Measurements from ENCODE around the gene NDE1. TPM values are rescaled to one million over a fixed set of nuclear protein-coding genes. Genes with fewer than 3 reads are reported as not detected.
A peak's percentile ranks its signal among the peaks of the same experiment; 100 is the strongest.

NDE1 gene
- total RNA-seq, 2 experiments from 2014 or later = 107 to 117 TPM

DNA sequence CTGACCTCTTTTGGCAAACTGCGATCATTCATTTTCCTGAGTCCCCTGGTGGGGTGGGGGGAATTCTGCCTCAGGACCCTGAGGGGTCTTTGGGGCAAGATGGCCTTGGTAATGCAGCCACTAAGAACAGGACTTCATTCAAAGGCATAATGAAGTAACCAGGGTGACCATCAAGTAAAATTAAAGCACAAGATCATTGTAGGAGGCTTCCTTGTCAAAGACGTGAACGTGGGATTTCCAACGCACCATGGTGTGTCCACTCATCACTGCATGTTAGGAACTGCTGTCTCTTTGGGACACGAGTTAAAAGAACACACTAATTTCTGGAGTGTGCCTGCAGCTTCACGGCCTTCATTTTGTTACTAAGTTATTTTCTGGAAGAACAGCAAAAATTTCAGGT is 51.3 kb downstream of the NDE1 start:
- ATAC-seq (no peak), DNase-seq (no peak)
- CTCF ChIA-PET = no interaction called here
- Mint-ChIP-seq H3K9me3 (ENCODE audit: low read depth) (no peaks in the 10 kb centered on the region), H3K36me3 (ENCODE audit: low read depth) (peaks cover 42% of the 10 kb centered on the region), H3K27ac (no peak overlapping the region), H3K4me1 (peaks cover 23% of the 10 kb centered on the region), H3K27me3 (no peaks in the 10 kb centered on the region), H3K4me3 (no peak overlapping the region)
- POLR2A ChIA-PET = interaction anchor here (0.6 kb wide), 1 partner anchor 33 kb away, joined by 4 read pairs; no protein-coding TSS in a partner anchor
- intact Hi-C loops (cut with DNase I, micrococcal nuclease) = no loop called here

DNA sequence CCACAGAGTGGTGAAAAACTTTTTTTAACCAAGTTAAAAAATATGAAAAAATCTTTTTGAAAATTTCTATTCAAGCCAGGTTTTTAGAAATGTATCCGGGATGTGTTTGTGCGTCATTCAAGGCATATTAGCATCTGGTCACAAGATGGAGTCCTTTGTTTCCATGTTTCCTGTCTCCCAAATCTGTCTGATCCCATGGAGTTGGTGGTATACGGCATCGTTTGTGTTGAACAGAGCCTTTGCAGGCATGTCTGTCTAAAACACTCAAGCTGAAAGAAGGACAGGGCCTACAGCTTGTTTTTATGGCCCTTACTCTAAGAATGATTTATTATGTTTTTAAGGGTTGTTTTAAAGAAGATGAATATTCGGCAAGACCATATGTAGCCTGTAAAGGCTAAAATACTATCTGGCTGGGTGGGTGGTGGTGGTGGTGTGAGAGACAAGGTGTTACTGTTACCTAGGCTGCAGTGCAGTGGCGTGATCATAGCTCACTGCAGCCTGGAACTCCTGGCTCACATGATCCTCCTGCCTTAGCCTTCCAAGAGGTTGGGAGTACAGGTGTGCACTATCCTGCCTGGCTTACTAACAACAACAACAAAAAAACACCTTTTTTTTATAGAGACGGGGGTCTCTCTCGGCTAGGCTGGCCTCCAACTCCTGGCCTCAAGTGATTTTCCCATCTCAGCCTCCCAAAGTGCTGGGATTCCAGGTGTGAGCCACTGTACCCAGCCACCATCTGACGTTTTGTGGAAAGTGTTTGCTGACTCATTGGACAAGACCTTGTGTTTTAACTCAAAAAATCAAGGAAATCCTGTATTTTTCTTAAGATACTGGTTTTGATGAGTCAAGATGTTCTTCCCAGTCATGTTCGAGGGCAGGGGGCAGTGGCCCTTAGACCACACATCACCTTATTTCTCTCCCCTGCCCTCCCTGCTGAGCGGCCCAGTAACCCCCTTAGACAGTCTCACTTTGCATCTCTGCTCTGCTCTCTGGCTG is 52.2 kb downstream of the NDE1 start:
- H3K27me3 Mint-ChIP-seq = no peaks in the 10 kb centered on the region
- intact Hi-C loops (cut with DNase I, micrococcal nuclease) = no loop called here
- ChIA-PET POLR2A (interaction anchor here (0.6 kb wide), 1 partner anchor 32 kb away, joined by 4 read pairs; no protein-coding TSS in a partner anchor), CTCF (no interaction called here)
- DNase-seq (no peak), ATAC-seq (no peak)
- H3K36me3 Mint-ChIP-seq (ENCODE audit: low read depth) = peaks cover 33% of the 10 kb centered on the region
- H3K27ac Mint-ChIP-seq = peak overlapping the region; percentile 38
- H3K9me3 Mint-ChIP-seq (ENCODE audit: low read depth) = no peaks in the 10 kb centered on the region
- no peak overlapping the region for H3K4me3 Mint-ChIP-seq
- H3K4me1 Mint-ChIP-seq = peaks cover 23% of the 10 kb centered on the region

DNA sequence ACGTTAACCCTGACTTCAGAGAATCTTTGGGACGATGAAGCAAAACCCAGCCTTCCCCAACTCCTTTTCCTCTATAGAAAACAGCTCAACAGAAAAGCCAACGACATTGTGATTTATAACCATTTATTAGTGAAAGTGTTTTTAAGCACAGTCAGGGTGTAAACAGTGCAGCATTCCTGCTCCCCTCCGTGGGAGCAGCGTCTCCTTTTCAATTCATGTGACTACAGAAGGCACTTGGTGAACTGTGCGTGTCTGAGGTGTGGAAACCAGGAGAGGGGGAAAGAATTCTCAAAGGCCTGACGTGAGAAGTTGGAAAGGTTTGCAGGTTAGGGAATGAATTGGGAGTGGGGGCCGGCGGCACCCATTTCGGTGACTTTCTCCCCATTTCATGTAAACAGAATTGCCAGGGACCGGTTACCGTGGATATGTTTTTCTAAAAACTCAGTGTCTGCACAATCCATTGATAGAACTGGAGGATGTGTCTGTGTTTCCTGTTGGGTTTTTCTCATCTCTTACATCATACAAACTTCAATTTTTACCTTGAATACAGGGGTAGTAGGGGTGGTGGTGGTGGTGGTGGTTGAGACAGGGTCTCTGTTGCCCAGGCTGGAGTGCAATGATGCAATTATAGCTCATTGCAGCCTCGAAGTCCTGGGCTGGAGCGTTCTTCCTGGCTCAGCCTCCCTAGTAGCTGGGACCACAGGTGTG is 53.1 kb downstream of the NDE1 start:
- ChIA-PET POLR2A (interaction anchor here (0.7 kb wide), 1 partner anchor 8 kb away, joined by 11 read pairs; no protein-coding TSS in a partner anchor), CTCF (interaction anchor here (0.6 to 2.0 kb wide), 7 partner anchors 9 to 354 kb away, joined by 3 to 6 read pairs (median 3); no protein-coding TSS in a partner anchor)
- DNase-seq = no peak
- Mint-ChIP-seq H3K36me3 (ENCODE audit: low read depth) (peaks cover 30% of the 10 kb centered on the region), H3K4me1 (peaks cover 23% of the 10 kb centered on the region), H3K27ac (peak overlapping the region; percentile 26), H3K27me3 (no peaks in the 10 kb centered on the region), H3K4me3 (no peak overlapping the region), H3K9me3 (ENCODE audit: low read depth) (no peaks in the 10 kb centered on the region)
- intact Hi-C loops (cut with DNase I, micrococcal nuclease) = no loop called here
- ATAC-seq = no peak

DNA sequence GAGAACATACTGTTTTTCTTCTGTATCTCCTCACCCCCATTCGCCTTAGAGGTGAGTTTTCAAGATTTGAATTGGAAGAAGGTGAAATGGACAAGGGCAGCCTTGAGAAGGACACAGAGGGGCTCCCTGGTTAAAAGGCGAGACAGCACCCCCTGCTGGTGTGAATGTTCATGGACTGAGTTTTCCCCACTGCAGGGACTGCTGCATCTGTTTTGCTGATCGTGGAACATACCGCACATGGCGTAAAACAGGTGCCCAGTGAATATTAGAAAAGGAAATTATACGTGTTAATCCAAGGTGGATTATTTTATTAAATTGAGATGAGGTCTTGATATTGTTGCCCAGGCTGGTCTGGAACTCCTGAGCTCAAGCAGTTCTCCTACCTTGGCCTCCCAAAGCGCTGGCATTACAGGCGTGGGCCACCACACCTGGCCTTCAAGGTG is 54.5 kb downstream of the NDE1 start:
- intact Hi-C loops (cut with DNase I, micrococcal nuclease) = loop anchor here (1.0 to 2.0 kb wide), 2 partner anchors 54 to 277 kb away; partner anchors contain the start of gene NDE1 (in 1 of the 2)
- ChIA-PET CTCF (interaction anchor here (0.7 to 2.0 kb wide), 13 partner anchors 9 to 334 kb away, joined by 3 to 8 read pairs (median 3); no protein-coding TSS in a partner anchor), POLR2A (no interaction called here)
- Mint-ChIP-seq H3K27ac (peak overlapping the region; percentile 72), H3K4me1 (peaks cover 23% of the 10 kb centered on the region), H3K4me3 (no peak overlapping the region), H3K9me3 (ENCODE audit: low read depth) (no peaks in the 10 kb centered on the region), H3K27me3 (no peaks in the 10 kb centered on the region), H3K36me3 (ENCODE audit: low read depth) (peaks cover 22% of the 10 kb centered on the region)
- ATAC-seq (peak; percentile 79), DNase-seq (peak; percentile 86)

DNA sequence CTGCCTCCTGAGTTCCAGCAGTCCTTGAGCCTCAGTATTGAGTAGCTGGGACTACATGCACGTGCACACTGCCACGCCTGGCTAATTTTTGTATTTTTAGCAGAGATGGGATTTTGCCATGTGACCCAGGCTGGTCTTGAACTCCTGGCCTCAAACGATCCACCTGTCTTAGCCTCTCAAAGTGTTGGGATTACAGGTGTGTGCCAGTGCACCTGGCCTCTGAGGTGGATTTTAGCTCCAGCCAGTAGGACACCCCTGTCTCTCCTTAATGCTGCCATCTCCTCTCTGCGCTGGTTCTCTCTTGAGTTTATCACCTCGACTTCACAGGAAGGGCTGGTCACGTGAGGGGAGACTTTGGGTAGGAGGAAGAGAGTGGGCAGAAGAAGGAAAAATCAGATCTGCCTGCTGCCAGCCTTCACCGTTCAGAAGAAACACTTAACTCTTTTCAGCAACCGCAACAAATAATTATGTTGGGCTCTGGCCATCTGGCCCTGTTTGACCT is 55.1 kb downstream of the NDE1 start:
- H3K27ac Mint-ChIP-seq = no peak overlapping the region
- H3K36me3 Mint-ChIP-seq (ENCODE audit: low read depth) = peaks cover 16% of the 10 kb centered on the region
- no peak overlapping the region for H3K4me3 Mint-ChIP-seq
- CTCF ChIA-PET = interaction anchor here (0.7 to 2.0 kb wide), 11 partner anchors 10 to 333 kb away, joined by 3 to 8 read pairs (median 4); no protein-coding TSS in a partner anchor
- DNase-seq = no peak
- ATAC-seq = no peak
- POLR2A ChIA-PET = no interaction called here
- H3K4me1 Mint-ChIP-seq = peaks cover 23% of the 10 kb centered on the region
- no peaks in the 10 kb centered on the region for H3K9me3 Mint-ChIP-seq (ENCODE audit: low read depth)
- intact Hi-C loops (cut with DNase I, micrococcal nuclease) = loop anchor here in 1 of 2 experiments (2.0 kb wide), 1 partner anchor 54 kb away; the partner anchor contains the start of gene NDE1
- H3K27me3 Mint-ChIP-seq = no peaks in the 10 kb centered on the region

DNA sequence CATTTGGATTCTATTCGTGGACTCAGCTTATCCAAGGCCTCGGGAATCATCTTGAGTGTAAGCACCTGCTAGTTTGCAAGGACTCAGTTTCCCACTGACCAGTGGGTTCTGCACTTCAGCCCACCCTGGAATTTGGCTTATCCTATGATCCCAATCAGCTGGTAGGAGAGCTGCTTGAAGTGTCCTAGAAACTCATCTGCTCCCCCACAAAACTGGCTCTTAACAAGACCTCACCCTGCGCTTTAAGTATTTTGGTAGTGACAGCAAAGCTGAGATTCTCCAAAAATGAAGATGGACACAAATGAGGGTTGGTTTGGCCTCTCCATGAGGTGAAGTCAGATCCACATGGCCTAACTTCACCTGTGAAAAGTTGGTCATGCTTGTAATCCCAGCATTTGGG is 57.3 kb downstream of the NDE1 start:
- DNase-seq (no peak), ATAC-seq (no peak)
- H3K36me3 Mint-ChIP-seq (ENCODE audit: low read depth) = peaks cover 10% of the 10 kb centered on the region
- intact Hi-C loops (cut with DNase I, micrococcal nuclease) = no loop called here
- H3K27ac Mint-ChIP-seq = no peak overlapping the region
- peaks cover 23% of the 10 kb centered on the region for H3K4me1 Mint-ChIP-seq
- POLR2A ChIA-PET = no interaction called here
- H3K4me3 Mint-ChIP-seq = no peak overlapping the region
- no peaks in the 10 kb centered on the region for H3K27me3 Mint-ChIP-seq
- no peaks in the 10 kb centered on the region for H3K9me3 Mint-ChIP-seq (ENCODE audit: low read depth)
- CTCF ChIA-PET = interaction anchor here (0.6 kb wide), 1 partner anchor 126 kb away, joined by 3 read pairs; no protein-coding TSS in a partner anchor

DNA sequence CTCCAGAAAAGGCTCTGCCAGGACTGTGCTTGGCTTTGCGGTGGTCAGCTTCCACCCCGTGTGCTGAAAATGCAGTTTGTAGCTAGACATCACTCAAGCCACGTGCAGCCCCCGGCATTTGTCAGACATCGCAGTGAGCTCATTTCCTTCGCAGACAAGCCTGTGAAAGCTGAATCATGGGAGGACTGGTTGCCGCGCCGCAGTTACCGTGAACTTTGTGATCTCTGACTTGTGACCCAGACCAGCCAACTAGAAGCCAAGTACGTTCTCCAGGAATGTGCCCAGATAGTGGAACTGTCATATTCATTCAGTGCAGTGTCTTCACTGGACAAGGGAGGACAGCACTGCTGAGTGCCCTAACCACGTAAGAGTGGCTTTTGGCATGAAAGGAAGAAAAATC is 58.1 kb downstream of the NDE1 start:
- ATAC-seq (no peak), DNase-seq (no peak)
- peaks cover 19% of the 10 kb centered on the region for H3K4me1 Mint-ChIP-seq
- no peaks in the 10 kb centered on the region for H3K27me3 Mint-ChIP-seq
- no peaks in the 10 kb centered on the region for H3K9me3 Mint-ChIP-seq (ENCODE audit: low read depth)
- CTCF ChIA-PET = interaction anchor here (0.6 kb wide), 1 partner anchor 178 kb away, joined by 3 read pairs; no protein-coding TSS in a partner anchor
- peaks cover 11% of the 10 kb centered on the region for H3K36me3 Mint-ChIP-seq (ENCODE audit: low read depth)
- no peak overlapping the region for H3K27ac Mint-ChIP-seq
- POLR2A ChIA-PET = no interaction called here
- intact Hi-C loops (cut with DNase I, micrococcal nuclease) = no loop called here
- H3K4me3 Mint-ChIP-seq = no peak overlapping the region

DNA sequence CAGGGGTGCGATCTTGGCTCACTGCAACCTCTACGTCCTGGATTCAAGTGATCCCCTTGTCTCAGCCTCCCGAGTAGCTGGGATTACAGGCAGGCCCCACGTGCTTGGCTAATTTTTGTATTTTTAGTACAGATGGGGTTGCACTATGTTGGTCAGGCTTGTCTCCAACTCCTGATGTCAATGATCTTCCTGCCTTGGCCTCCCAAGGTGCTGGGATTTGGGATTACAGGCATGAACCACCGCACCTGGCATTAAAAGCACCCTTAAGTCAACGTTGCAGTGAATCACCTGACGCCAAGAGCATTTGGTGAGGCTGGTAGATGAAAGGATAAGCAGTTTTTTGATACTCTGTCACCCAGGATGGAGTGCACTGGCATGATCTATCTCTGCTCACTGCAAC is 59.0 kb downstream of the NDE1 start:
- no peak overlapping the region for H3K4me3 Mint-ChIP-seq
- H3K9me3 Mint-ChIP-seq (ENCODE audit: low read depth) = no peaks in the 10 kb centered on the region
- ATAC-seq (no peak), DNase-seq (no peak)
- H3K4me1 Mint-ChIP-seq = peaks cover 13% of the 10 kb centered on the region
- no peak overlapping the region for H3K27ac Mint-ChIP-seq
- ChIA-PET CTCF (no interaction called here), POLR2A (no interaction called here)
- no peaks in the 10 kb centered on the region for H3K27me3 Mint-ChIP-seq
- intact Hi-C loops (cut with DNase I, micrococcal nuclease) = no loop called here
- H3K36me3 Mint-ChIP-seq (ENCODE audit: low read depth) = peaks cover 19% of the 10 kb centered on the region

DNA sequence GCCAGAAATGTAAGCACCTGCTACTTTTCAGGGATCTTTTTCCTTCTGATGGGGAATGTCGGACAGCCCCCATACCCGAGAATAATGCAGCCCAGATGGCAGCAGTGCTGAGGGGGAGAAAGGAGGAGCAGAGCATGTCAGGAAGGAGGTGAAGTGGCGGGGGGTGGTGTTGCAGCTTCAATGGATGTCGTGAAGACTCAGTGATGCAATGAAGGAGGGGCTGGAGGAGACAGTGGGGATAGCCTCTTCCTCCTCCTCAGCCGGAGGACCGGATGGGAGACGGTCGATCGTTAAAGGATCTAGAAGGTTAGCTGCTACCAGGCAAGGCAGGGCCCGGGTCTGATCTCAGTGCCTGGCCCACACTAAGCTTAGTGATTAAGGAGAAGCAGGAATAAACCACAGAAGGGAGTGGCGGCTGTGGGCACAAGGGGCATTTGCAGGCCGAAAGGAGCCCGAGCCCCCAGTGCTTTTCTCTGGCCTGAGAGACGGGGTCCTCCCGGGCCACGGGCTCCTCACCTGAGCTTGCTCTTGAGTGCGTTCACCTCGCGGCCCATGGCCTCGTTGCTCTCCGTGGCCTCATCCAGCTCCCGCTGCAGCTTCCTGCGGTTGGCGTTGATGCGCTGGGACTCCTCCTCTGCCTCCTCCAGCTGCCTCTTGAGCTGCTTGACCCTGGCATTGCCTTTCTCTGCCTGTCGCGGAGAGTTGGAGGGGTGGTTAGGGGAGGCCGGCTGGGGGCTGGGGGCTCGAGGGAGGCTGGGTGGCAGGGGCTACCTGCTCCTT is 64.5 kb downstream of the NDE1 start:
- Mint-ChIP-seq H3K9me3 (ENCODE audit: low read depth) (no peaks in the 10 kb centered on the region), H3K27ac (no peak overlapping the region), H3K36me3 (ENCODE audit: low read depth) (peaks cover 20% of the 10 kb centered on the region), H3K27me3 (no peaks in the 10 kb centered on the region), H3K4me3 (no peak overlapping the region), H3K4me1 (peaks cover 3% of the 10 kb centered on the region)
- POLR2A ChIA-PET = no interaction called here
- DNase-seq (no peak), ATAC-seq (no peak)
- intact Hi-C loops (cut with DNase I, micrococcal nuclease) = no loop called here
- CTCF ChIA-PET = interaction anchor here (2.7 kb wide), 1 partner anchor 10 kb away, joined by 8 read pairs; no protein-coding TSS in a partner anchor

DNA sequence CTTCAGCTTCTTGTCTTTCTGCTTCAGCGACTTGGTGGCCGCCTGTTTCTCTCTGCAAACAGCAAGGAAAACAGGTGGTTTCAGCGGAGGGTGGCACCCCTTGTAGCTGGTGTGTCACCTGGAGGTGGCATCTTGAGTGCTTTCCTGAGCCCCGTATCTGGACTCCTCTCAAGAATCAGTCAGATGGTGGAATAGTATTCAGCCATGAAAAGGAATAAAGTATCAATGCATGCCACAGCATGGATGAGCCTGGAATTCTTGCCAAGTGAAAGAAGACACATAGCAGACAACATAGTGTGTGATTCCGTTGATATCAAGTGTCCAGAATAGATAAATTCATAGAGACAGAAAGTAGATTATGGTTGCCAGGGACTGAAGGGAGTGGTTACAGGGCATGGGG is 65.2 kb downstream of the NDE1 start:
- no peak overlapping the region for H3K27ac Mint-ChIP-seq
- ATAC-seq (no peak), DNase-seq (no peak)
- peaks cover 21% of the 10 kb centered on the region for H3K36me3 Mint-ChIP-seq (ENCODE audit: low read depth)
- peaks cover 3% of the 10 kb centered on the region for H3K4me1 Mint-ChIP-seq
- ChIA-PET POLR2A (no interaction called here), CTCF (interaction anchor here (2.7 kb wide), 1 partner anchor 11 kb away, joined by 8 read pairs; no protein-coding TSS in a partner anchor)
- H3K9me3 Mint-ChIP-seq (ENCODE audit: low read depth) = no peaks in the 10 kb centered on the region
- no peaks in the 10 kb centered on the region for H3K27me3 Mint-ChIP-seq
- H3K4me3 Mint-ChIP-seq = no peak overlapping the region
- intact Hi-C loops (cut with DNase I, micrococcal nuclease) = no loop called here
